HG02885 (cell line): ENCODE measurements around the gene PATE1.
"Not testable (repeated sequence)": the region's sequence is repeated elsewhere in the genome, so short reads cannot be mapped to it uniquely, and the experiment has no call there.

ENCODE experiments used
- ATAC-seq: cut with Tn5 transposase; IDR thresholded peaks from one replicate; pipeline ENCODE4 v1.9.1; 2021; ENCODE audit warnings: mild to moderate bottlenecking; ENCODE audit not compliant: unreplicated experiment, poor library complexity

Gene PATE1

GRCh38 chr11:125745979-125746378 is at the start of gene PATE1:
PATE1 (plus strand) TSS chr11:125746279; CDS start chr11:125746305, 26 bp downstream.
- ATAC-seq = no peak

GRCh38 chr11:125701018-125701610 is 45.0 kb upstream of the PATE1 start:
- no peak for ATAC-seq

- no peak for ATAC-seq
These were observed 44.0 kb upstream of the PATE1 start for GRCh38 chr11:125701858-125702621.

- ATAC-seq = not testable (repeated sequence)
These were observed 41.4 kb upstream of the PATE1 start for GRCh38 chr11:125704686-125705085.

GRCh38 chr11:125720781-125721180 is 25.3 kb upstream of the PATE1 start:
- ATAC-seq = no peak

GRCh38 chr11:125724125-125724524 is 22.0 kb upstream of the PATE1 start:
- ATAC-seq = no peak

- ATAC-seq = no peak
These were observed 17.1 kb upstream of the PATE1 start for GRCh38 chr11:125728969-125729368.

GRCh38 chr11:125740617-125741016 is 5.5 kb upstream of the PATE1 start:
- no peak for ATAC-seq

GRCh38 chr11:125743681-125744080 is 2.4 kb upstream of the PATE1 start:
- ATAC-seq = no peak

GRCh38 chr11:125750629-125751028 is 4.5 kb downstream of the PATE1 start:
- no peak for ATAC-seq

- ATAC-seq = no peak
These were observed 10.0 kb downstream of the PATE1 start for GRCh38 chr11:125756050-125756449.

- no peak for ATAC-seq
These were observed 16.4 kb downstream of the PATE1 start for GRCh38 chr11:125762445-125762844.

- no peak for ATAC-seq
These were observed 17.4 kb downstream of the PATE1 start for GRCh38 chr11:125763483-125763882.

- no peak for ATAC-seq
These were observed 20.2 kb downstream of the PATE1 start for GRCh38 chr11:125766251-125766650.

- no peak for ATAC-seq
These were observed 22.4 kb downstream of the PATE1 start for GRCh38 chr11:125768336-125769046.

GRCh38 chr11:125770583-125770982 is 24.5 kb downstream of the PATE1 start:
- no peak for ATAC-seq

- no peak for ATAC-seq
These were observed 26.9 kb downstream of the PATE1 start for GRCh38 chr11:125772834-125773505.

- ATAC-seq = no peak
These were observed 27.4 kb downstream of the PATE1 start for GRCh38 chr11:125773516-125773915.

GRCh38 chr11:125777309-125777708 is 31.2 kb downstream of the PATE1 start:
- ATAC-seq = no peak

GRCh38 chr11:125778728-125779127 is 32.6 kb downstream of the PATE1 start, which contains the start of gene PATE2:
PATE2 (minus strand) TSS chr11:125778828; CDS start chr11:125778773, 55 bp downstream.
- ATAC-seq = no peak

GRCh38 chr11:125784678-125785077 is 38.6 kb downstream of the PATE1 start:
- ATAC-seq = no peak
